ENCODE data around the gene KDM6A. TPM values are rescaled to one million over a fixed set of nuclear protein-coding genes. Genes with fewer than 3 reads are reported as not detected.

Gene KDM6A
- total RNA-seq, 4 donors from 2014 or later = 24.4 to 29.7 (median 26.8) TPM

DNA sequence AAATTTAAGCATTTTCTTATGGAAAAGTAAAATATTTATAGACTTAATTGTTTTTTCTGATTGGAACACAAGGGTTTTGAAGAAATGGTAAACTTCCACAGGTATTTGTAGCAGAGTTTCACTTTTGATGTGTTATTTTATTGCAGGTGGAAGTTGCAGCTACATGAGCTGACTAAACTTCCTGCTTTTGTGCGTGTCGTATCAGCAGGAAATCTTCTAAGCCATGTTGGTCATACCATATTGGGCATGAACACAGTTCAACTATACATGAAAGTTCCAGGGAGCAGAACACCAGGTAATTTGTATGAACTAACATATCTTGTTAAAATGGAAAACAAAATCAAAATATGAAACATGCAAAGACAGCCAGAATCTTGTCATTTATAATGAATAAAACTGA, 210.3 kb downstream of the KDM6A start:
- Histone ChIP-seq H3K36me3 (peaks cover 0 to 77% (median 3%) of the 10 kb centered on the region in 3 donors), H3K4me1 (no peaks in the 10 kb centered on the region), H3K27ac (no peak overlapping the region), H3K27me3 (no peaks in the 10 kb centered on the region), H3K9me3 (no peaks in the 10 kb centered on the region), H3K4me3 (no peak overlapping the region)
- no peak for DNase-seq
- no peak for TF ChIP-seq POLR2A (IDR thresholded peaks at IDR 0.05)
- TF ChIP-seq, protein P1, sequence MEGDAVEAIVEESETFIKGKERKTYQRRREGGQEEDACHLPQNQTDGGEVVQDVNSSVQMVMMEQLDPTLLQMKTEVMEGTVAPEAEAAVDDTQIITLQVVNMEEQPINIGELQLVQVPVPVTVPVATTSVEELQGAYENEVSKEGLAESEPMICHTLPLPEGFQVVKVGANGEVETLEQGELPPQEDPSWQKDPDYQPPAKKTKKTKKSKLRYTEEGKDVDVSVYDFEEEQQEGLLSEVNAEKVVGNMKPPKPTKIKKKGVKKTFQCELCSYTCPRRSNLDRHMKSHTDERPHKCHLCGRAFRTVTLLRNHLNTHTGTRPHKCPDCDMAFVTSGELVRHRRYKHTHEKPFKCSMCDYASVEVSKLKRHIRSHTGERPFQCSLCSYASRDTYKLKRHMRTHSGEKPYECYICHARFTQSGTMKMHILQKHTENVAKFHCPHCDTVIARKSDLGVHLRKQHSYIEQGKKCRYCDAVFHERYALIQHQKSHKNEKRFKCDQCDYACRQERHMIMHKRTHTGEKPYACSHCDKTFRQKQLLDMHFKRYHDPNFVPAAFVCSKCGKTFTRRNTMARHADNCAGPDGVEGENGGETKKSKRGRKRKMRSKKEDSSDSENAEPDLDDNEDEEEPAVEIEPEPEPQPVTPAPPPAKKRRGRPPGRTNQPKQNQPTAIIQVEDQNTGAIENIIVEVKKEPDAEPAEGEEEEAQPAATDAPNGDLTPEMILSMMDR (IDR thresholded peaks at IDR 0.05) = no peak
- intact Hi-C loops (cut with DNase I) = no loop called here
- 45 to 46% methylated on average over 2 of the region's 2 CpGs for WGBS, 2 donors

DNA sequence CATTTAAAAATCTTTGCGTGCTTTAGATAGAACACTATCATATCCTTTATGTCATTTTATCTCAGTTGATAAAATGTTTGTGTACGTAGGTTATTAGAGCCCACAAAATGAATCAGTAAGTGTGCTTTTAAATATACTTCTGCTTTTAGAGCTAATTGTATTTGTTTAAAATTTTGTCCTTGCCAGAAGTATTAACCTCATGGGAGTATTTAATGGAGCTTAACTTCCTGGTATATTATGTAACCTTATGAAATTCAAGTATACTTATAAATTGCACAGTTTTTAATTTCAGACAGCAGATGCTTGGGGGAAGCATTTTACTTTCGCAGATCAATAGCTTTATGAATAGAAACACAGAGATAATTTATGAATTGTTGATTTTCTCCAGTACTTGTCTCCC, 237.5 kb downstream of the KDM6A start:
- intact Hi-C loops (cut with DNase I) = no loop called here
- peaks cover 0 to 50% (median 0%) of the 10 kb centered on the region in 3 donors for H3K36me3 ChIP-seq

DNA sequence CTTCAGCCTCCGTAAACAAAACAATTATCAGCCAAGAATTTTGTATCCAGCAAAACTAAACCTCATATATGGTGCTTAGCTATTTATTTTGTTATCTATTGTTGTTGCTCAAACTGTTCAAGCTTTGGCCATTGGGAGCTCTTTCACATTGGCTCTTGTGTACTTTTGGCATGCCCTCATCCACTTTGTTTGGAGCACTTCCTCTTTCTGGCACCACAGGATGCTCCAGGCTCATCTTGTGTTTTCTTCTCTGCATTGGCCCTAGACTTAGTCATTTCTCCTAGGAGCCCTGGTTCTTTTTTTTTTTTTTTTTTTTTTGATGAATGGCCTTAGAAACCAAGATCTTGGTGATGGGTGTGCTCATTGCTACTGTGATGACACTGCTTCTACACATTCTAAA, 253.2 kb downstream of the KDM6A start:
- 93 to 95% methylated on average over 1 of the region's 1 CpG for WGBS, 2 donors
- no peaks in the 10 kb centered on the region for H3K4me1 ChIP-seq
- intact Hi-C loops (cut with DNase I) = no loop called here

More for the DNA sequence above, 237.5 kb downstream of the KDM6A start:
- no peak for TF ChIP-seq POLR2A (IDR thresholded peaks at IDR 0.05)
- TF ChIP-seq, protein P1 (IDR thresholded peaks at IDR 0.05) = no peak
- no peak overlapping the region for H3K27ac ChIP-seq
- no peaks in the 10 kb centered on the region for H3K27me3 ChIP-seq
- WGBS, 2 donors = 89 to 90% methylated on average over 3 of the region's 3 CpGs
- no peak overlapping the region for H3K4me3 ChIP-seq
- no peaks in the 10 kb centered on the region for H3K9me3 ChIP-seq
- DNase-seq = no peak
- no peaks in the 10 kb centered on the region for H3K4me1 ChIP-seq

DNA sequence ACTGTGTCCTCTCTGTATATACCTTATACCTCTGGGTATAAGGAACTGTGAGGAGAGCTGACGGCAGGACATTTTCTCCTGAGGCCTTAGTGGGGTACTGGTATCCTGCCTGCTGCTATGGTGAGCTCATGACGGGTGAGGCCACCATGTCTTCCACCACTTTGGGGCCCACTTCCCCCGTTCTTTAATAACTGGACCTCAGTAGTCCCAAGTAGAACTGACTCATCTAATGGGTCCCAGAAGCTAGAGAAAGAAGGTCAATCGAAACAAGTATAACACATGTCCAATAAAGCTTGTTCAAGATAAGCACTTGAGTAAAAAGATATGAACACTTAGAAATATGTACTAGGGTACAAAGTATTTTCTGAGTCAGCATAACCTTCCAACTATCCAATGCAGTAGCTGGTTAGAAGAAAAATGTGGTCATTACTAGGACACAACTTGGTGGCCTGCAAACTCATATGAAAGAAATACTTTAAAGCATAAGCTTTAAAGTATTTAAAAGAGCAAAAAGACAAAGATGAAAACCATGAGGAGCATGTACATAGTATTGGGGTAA, 256.0 kb downstream of the KDM6A start:
- Histone ChIP-seq H3K27me3 (no peaks in the 10 kb centered on the region), H3K36me3 (no peaks in the 10 kb centered on the region), H3K4me3 (no peak overlapping the region), H3K27ac (no peak overlapping the region), H3K4me1 (no peaks in the 10 kb centered on the region), H3K9me3 (no peaks in the 10 kb centered on the region)
- no peak for DNase-seq
- intact Hi-C loops (cut with DNase I) = no loop called here
- TF ChIP-seq, protein P1 (IDR thresholded peaks at IDR 0.05) = no peak
- no peak for TF ChIP-seq POLR2A (IDR thresholded peaks at IDR 0.05)
- 70 to 74% methylated on average over 2 to 4 of the region's 4 CpGs for WGBS, 2 donors

More for the DNA sequence above, 253.2 kb downstream of the KDM6A start:
- no peak for TF ChIP-seq POLR2A (IDR thresholded peaks at IDR 0.05)
- TF ChIP-seq, protein P1 (IDR thresholded peaks at IDR 0.05) = no peak
- Histone ChIP-seq H3K9me3 (no peaks in the 10 kb centered on the region), H3K36me3 (no peaks in the 10 kb centered on the region), H3K27ac (no peak overlapping the region), H3K27me3 (no peaks in the 10 kb centered on the region), H3K4me3 (no peak overlapping the region)
- DNase-seq = no peak

DNA sequence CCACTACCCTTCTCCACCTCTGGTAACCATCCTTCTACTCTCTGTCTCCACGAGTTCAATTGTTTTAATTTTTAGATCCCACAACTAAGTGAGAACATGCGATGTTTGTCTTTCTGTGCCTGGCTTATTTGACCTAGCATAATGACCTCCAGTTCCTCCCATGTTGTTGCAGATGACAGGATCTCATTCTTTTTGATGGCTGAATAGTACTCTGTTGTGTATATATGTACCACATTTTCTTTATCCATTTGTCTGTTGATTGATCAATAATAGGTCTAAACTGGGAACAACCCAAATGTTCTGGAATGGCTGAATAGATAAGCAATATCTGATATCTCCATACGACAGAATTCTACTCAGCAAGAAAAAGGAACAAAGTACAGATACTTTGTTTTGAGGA, 260.5 kb downstream of the KDM6A start:
- H3K4me1 ChIP-seq = no peaks in the 10 kb centered on the region
- WGBS, 2 donors = 78 to 80% methylated on average over 3 of the region's 3 CpGs

More for the DNA sequence above, 260.5 kb downstream of the KDM6A start:
- Histone ChIP-seq H3K9me3 (no peaks in the 10 kb centered on the region), H3K36me3 (no peaks in the 10 kb centered on the region), H3K27ac (no peak overlapping the region), H3K27me3 (no peaks in the 10 kb centered on the region), H3K4me3 (no peak overlapping the region)
- no peak for TF ChIP-seq POLR2A (IDR thresholded peaks at IDR 0.05)
- TF ChIP-seq, protein P1 (IDR thresholded peaks at IDR 0.05) = no peak
- intact Hi-C loops (cut with DNase I) = no loop called here
- DNase-seq = no peak

All from esophagus squamous epithelium (tissue), 5 donors.